HCT116 (cell line): ENCODE measurements around the gene HSD17B1. TPM values are rescaled to one million over a fixed set of nuclear protein-coding genes. Genes with fewer than 3 reads are reported as not detected.

Source experiments
- ATAC-seq: fragments of 200-7000 bp; cut with Tn5 transposase; 2 replicates; pipeline ENCODE4 v1.9.1; 2020; ENCODE audit warnings: mild to moderate bottlenecking, moderate library complexity
- BruUV-seq: library from RNA; stranded (reverse); fragments of 400-500 nt; replicated peaks from 2 replicates; lab custom pipeline; 2021; lab: Mats Ljungman, UMichigan
- CTCF ChIA-PET: fragments of 300-600 bp; sonication (Branson Sonifier 250); formaldehyde crosslinking; loops from one replicate; lab custom pipeline; 2021; ENCODE audit warnings: antibody characterized with exemption; lab: Charles Lee
- POLR2A ChIA-PET: fragments of 300-600, 350-600 bp; sonication (Branson Sonifier 250); formaldehyde crosslinking; loops from one replicate; lab custom pipeline; 2021; ENCODE audit warnings: antibody characterized with exemption; lab: Charles Lee
- RAD21 ChIA-PET, 2 experiments: fragments of 300-600 bp; sonication (Branson Sonifier 250); formaldehyde crosslinking; loops; one replicate each; lab custom pipeline; 2023; ENCODE audit warnings: low total read pairs in 2 of 2; ENCODE audit not compliant: uncharacterized antibody in 2 of 2, unreplicated experiment in 2 of 2, low non-redundant PET in 1 of 2; lab: Charles Lee
- DNase-seq: peaks from one replicate; pipeline ENCODE4 v3.0.0-alpha.2; 2010; ENCODE audit warnings: low read depth, low spot score
- H2AFZ ChIP-seq: fragments of 200-600 bp; shearing (Covaris generic), sonication (generic); 2 replicates; pipeline ENCODE4 v1.6.1; 2017; ENCODE audit warnings: low read depth, mixed run types, mixed read lengths, antibody characterized with exemption, low read length; ENCODE audit not compliant: poor library complexity, severe bottlenecking
- H3K27ac ChIP-seq: 2 replicates; pipeline ENCODE4 v1.5.1; 2012; ENCODE audit warnings: low read depth, low read length
- H3K27me3 ChIP-seq: fragments of 200-600 bp; sonication (generic); 2 replicates; pipeline ENCODE4 v1.6.1; 2016; ENCODE audit warnings: mixed run types, low read length, mixed read lengths; ENCODE audit not compliant: insufficient read depth
- H3K36me3 ChIP-seq, 2 experiments: fragments of 200-500 bp in 1 of 2; fragments of 200-600 bp in 1 of 2; sonication (Bioruptor generic) in 1 of 2; sonication (generic) in 1 of 2; 2 replicates each; pipeline versions ENCODE4 v1.5.1 to v1.6.1; 2014 to 2016; ENCODE audit warnings: low read length in 2 of 2, inconsistent platforms in 1 of 2, mixed read lengths in 1 of 2, mixed run types in 1 of 2; ENCODE audit not compliant: insufficient read depth in 2 of 2, control insufficient read depth in 1 of 2
- H3K4me1 ChIP-seq, 2 experiments: fragments of 200-600 bp in 1 of 2; sonication (generic) in 1 of 2; 2 replicates each; pipeline versions ENCODE4 v1.5.1 to v1.6.1; 2012 to 2017; ENCODE audit warnings: low read length in 2 of 2, inconsistent platforms in 1 of 2, mild to moderate bottlenecking in 1 of 2, mixed read lengths in 1 of 2, mixed run types in 1 of 2, moderate library complexity in 1 of 2; ENCODE audit not compliant: insufficient read depth in 2 of 2, control insufficient read depth in 1 of 2
- H3K4me2 ChIP-seq: fragments of 200-600 bp; sonication (generic); 2 replicates; pipeline ENCODE4 v1.6.1; 2017; ENCODE audit warnings: mixed run types, low read length, mixed read lengths
- H3K4me3 ChIP-seq, 2 experiments: fragments of 200-600 bp in 1 of 2; sonication (generic) in 1 of 2; replicated peaks in 1 of 2; 2 replicates each; pipeline ENCODE4 v1.5.1; 2011 to 2016; ENCODE audit warnings: low read length in 2 of 2, control low read depth in 1 of 2, low read depth in 1 of 2, mild to moderate bottlenecking in 1 of 2, mixed read lengths in 1 of 2, mixed run types in 1 of 2
- H3K79me2 ChIP-seq: fragments of 200-600 bp; sonication (generic); 2 replicates; pipeline ENCODE4 v1.6.1; 2017; ENCODE audit warnings: mild to moderate bottlenecking, mixed run types, low read length, moderate library complexity, mixed read lengths; ENCODE audit not compliant: insufficient read depth
- H3K9ac ChIP-seq: fragments of 200-600 bp; sonication (generic); 2 replicates; pipeline ENCODE4 v1.6.1; 2016; ENCODE audit warnings: low read length, mixed read lengths
- H3K9me2 ChIP-seq: fragments of 200-600 bp; sonication (generic), shearing (Covaris generic); 2 replicates; pipeline ENCODE4 v1.6.1; 2017; ENCODE audit warnings: mixed run types, mild to moderate bottlenecking, moderate library complexity; ENCODE audit not compliant: insufficient read depth
- H3K9me3 ChIP-seq, 2 experiments: fragments of 200-500 bp in 1 of 2; fragments of 200-600 bp in 1 of 2; sonication (Bioruptor generic) in 1 of 2; sonication (generic) in 1 of 2; 2 replicates each; pipeline ENCODE4 v1.6.1; 2014 to 2017; ENCODE audit warnings: low read length in 2 of 2, mixed read lengths in 2 of 2, inconsistent platforms in 1 of 2, low read depth in 1 of 2, mild to moderate bottlenecking in 1 of 2, mixed run types in 1 of 2, moderate library complexity in 1 of 2; ENCODE audit not compliant: control insufficient read depth in 1 of 2, insufficient read depth in 1 of 2
- H4K20me1 ChIP-seq: fragments of 200-600 bp; sonication (generic), shearing (Covaris generic); 2 replicates; pipeline ENCODE4 v1.6.1; 2017; ENCODE audit warnings: mixed run types, mild to moderate bottlenecking, moderate library complexity; ENCODE audit not compliant: insufficient read depth
- ELF1 ChIP-seq: IDR thresholded peaks from 2 replicates; pipeline ENCODE4 v1.6.1; 2012; ENCODE audit warnings: low read depth, borderline replicate concordance
- FOSL1 ChIP-seq: IDR thresholded peaks from 2 replicates; pipeline ENCODE4 v1.6.1; 2012; ENCODE audit warnings: low read depth
- JUND ChIP-seq: IDR thresholded peaks from 2 replicates; pipeline ENCODE4 v1.6.1; 2012
- POLR2AphosphoS5 ChIP-seq: IDR thresholded peaks from 2 replicates; pipeline ENCODE4 v1.6.1; 2011; ENCODE audit warnings: mild to moderate bottlenecking, low read depth, low read length, moderate library complexity
- intact Hi-C: fragments of 100-400 bp; cut with micrococcal nuclease; formaldehyde crosslinking; loops from 2 replicates; pipeline ENCODE4 v1.10.0; 2022
- total RNA-seq: library from RNA; stranded (reverse); gene quantifications from one replicate; pipeline ENCODE4 v1.2.1, GENCODE V29; 2021; ENCODE audit not compliant: unreplicated experiment
- TF ChIP-seq, protein P1 (sequence below): IDR thresholded peaks from 2 replicates; pipeline ENCODE4 v1.6.1; 2012; ENCODE audit warnings: low read depth

Gene HSD17B1
- total RNA-seq, 1 experiment from 2014 or later, result 1.4 TPM

DNA sequence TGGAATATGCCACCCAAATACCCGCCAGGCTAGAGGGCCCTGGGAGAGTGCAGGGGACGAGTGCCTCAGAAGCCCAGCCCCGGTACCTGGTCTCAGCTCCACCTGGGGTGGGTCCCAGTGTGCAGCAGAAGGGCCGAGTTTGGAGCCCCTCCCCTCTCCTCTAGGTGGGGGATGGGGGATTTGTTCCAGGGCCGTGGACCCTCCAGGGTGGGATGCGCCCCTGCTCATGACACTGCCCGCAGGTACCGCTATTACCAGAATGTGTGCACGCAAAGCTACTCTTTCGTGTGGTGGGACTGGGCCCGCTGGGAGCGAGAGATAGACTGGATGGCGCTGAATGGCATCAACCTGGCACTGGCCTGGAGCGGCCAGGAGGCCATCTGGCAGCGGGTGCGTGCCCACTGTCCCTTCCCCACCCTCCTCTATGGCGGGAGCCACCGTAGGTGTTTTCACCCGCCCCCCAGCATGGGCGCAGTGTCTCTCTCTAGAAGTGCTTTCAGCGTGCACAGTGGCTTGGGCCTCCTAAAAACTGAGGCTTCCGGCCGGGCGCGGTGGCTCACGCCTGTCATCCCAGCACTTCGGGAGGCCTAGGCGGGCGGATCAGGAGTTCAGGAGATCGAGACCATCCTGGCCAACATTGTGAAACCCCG lies 15.4 kb upstream of the HSD17B1 start:
- no peak for DNase-seq
- Histone ChIP-seq H3K9me2 (no peaks in the 10 kb centered on the region), H3K9ac (peak overlapping the region; percentile 84), H4K20me1 (no peaks in the 10 kb centered on the region), H3K9me3 (no peaks in the 10 kb centered on the region), H3K27me3 (no peaks in the 10 kb centered on the region), H3K79me2 (no peaks in the 10 kb centered on the region), H3K27ac (peak overlapping the region; percentile 97), H3K4me2 (peak overlapping the region; percentile 98), H2AFZ (no peak overlapping the region), H3K36me3 (no peaks in the 10 kb centered on the region; a peak in 1 of 4 replicates), H3K4me1 (peaks cover 21 to 34% of the 10 kb centered on the region in 2 experiments), H3K4me3 (peak overlapping the region; percentile 71 to 90)
- ATAC-seq, result no peak
- BruUV-seq, result no TSS peak
- TF ChIP-seq ELF1 (no peak), POLR2AphosphoS5 (no peak), FOSL1 (no peak), JUND (no peak)
- TF ChIP-seq, protein P1, sequence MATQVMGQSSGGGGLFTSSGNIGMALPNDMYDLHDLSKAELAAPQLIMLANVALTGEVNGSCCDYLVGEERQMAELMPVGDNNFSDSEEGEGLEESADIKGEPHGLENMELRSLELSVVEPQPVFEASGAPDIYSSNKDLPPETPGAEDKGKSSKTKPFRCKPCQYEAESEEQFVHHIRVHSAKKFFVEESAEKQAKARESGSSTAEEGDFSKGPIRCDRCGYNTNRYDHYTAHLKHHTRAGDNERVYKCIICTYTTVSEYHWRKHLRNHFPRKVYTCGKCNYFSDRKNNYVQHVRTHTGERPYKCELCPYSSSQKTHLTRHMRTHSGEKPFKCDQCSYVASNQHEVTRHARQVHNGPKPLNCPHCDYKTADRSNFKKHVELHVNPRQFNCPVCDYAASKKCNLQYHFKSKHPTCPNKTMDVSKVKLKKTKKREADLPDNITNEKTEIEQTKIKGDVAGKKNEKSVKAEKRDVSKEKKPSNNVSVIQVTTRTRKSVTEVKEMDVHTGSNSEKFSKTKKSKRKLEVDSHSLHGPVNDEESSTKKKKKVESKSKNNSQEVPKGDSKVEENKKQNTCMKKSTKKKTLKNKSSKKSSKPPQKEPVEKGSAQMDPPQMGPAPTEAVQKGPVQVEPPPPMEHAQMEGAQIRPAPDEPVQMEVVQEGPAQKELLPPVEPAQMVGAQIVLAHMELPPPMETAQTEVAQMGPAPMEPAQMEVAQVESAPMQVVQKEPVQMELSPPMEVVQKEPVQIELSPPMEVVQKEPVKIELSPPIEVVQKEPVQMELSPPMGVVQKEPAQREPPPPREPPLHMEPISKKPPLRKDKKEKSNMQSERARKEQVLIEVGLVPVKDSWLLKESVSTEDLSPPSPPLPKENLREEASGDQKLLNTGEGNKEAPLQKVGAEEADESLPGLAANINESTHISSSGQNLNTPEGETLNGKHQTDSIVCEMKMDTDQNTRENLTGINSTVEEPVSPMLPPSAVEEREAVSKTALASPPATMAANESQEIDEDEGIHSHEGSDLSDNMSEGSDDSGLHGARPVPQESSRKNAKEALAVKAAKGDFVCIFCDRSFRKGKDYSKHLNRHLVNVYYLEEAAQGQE, result no peak
- intact Hi-C loops, result no loop called here
- ChIA-PET POLR2A (interaction anchor here (1.7 kb wide), 1 partner anchor 114 kb away, joined by 6 read pairs; the partner anchor contains the start of gene CAVIN1), RAD21 (no interaction called here), CTCF (interaction anchor here (1.0 to 2.2 kb wide), 3 partner anchors 10 to 41 kb away, joined by 3 to 8 read pairs (median 7); no protein-coding TSS in a partner anchor)
